ENCODE data around the gene SLF2. TPM values are rescaled to one million over a fixed set of nuclear protein-coding genes. Genes with fewer than 3 reads are reported as not detected.

SLF2 gene
- total RNA-seq, 2 experiments from 2014 or later: 29.3 to 30.3 TPM

GRCh38 chr10:100939763-100940344 is 27.1 kb downstream of the SLF2 start:
- Mint-ChIP-seq H3K36me3 (ENCODE audit: low read depth) (peaks cover 25% of the 10 kb centered on the region), H3K27me3 (ENCODE audit: low read depth) (no peaks in the 10 kb centered on the region), H3K4me3 (no peak overlapping the region), H3K27ac (no peak overlapping the region), H3K4me1 (ENCODE audit: low read depth) (peaks cover 21% of the 10 kb centered on the region), H3K9me3 (no peaks in the 10 kb centered on the region)
- intact Hi-C loops (cut with micrococcal nuclease): loop anchor here (5.0 kb wide), 1 partner anchor 403 kb away; the partner anchor contains the start of gene HIF1AN
- no peak for DNase-seq
- CTCF ChIA-PET: interaction anchor here (0.9 kb wide), 1 partner anchor 15 kb away, joined by 3 read pairs; no protein-coding TSS in a partner anchor

GRCh38 chr10:100942229-100942628 is 29.5 kb downstream of the SLF2 start:
- no peak for DNase-seq
- peaks cover 21% of the 10 kb centered on the region for H3K4me1 Mint-ChIP-seq (ENCODE audit: low read depth)
- H3K4me3 Mint-ChIP-seq: no peak overlapping the region
- peaks cover 38% of the 10 kb centered on the region for H3K36me3 Mint-ChIP-seq (ENCODE audit: low read depth)
- CTCF ChIA-PET: no interaction called here
- H3K9me3 Mint-ChIP-seq: no peaks in the 10 kb centered on the region
- intact Hi-C loops (cut with micrococcal nuclease): loop anchor here (5.0 kb wide), 1 partner anchor 405 kb away; the partner anchor contains the start of gene HIF1AN
- H3K27me3 Mint-ChIP-seq (ENCODE audit: low read depth): no peaks in the 10 kb centered on the region
- no peak overlapping the region for H3K27ac Mint-ChIP-seq

- no peak overlapping the region for H3K4me3 Mint-ChIP-seq
- CTCF ChIA-PET: interaction anchor here (0.7 to 0.9 kb wide), 2 partner anchors 13 to 31 kb away, joined by 3 to 4 read pairs; partner anchors contain the start of gene SLF2
- intact Hi-C loops (cut with micrococcal nuclease): loop anchor here (5.0 kb wide), 1 partner anchor 406 kb away; the partner anchor contains the start of gene HIF1AN
These were observed 30.7 kb downstream of the SLF2 start for GRCh38 chr10:100943508-100943907.

GRCh38 chr10:100945754-100946153 is 33.0 kb downstream of the SLF2 start:
- H3K9me3 Mint-ChIP-seq: no peaks in the 10 kb centered on the region
- CTCF ChIA-PET: no interaction called here

More at GRCh38 chr10:100943508-100943907, 30.7 kb downstream of the SLF2 start:
- Mint-ChIP-seq H3K36me3 (ENCODE audit: low read depth) (peaks cover 36% of the 10 kb centered on the region), H3K27ac (peak overlapping the region; percentile 78), H3K9me3 (no peaks in the 10 kb centered on the region), H3K27me3 (ENCODE audit: low read depth) (no peaks in the 10 kb centered on the region), H3K4me1 (ENCODE audit: low read depth) (peaks cover 21% of the 10 kb centered on the region)
- DNase-seq: no peak

GRCh38 chr10:100948916-100949315 is 36.2 kb downstream of the SLF2 start:
- CTCF ChIA-PET: no interaction called here
- intact Hi-C loops (cut with micrococcal nuclease): no loop called here
- H3K9me3 Mint-ChIP-seq: no peaks in the 10 kb centered on the region
- H3K4me1 Mint-ChIP-seq (ENCODE audit: low read depth): peaks cover 6% of the 10 kb centered on the region
- peaks cover 35% of the 10 kb centered on the region for H3K36me3 Mint-ChIP-seq (ENCODE audit: low read depth)
- no peak for DNase-seq
- H3K27ac Mint-ChIP-seq: no peak overlapping the region
- H3K27me3 Mint-ChIP-seq (ENCODE audit: low read depth): no peaks in the 10 kb centered on the region
- H3K4me3 Mint-ChIP-seq: no peak overlapping the region

More at GRCh38 chr10:100945754-100946153, 33.0 kb downstream of the SLF2 start:
- no peak for DNase-seq
- intact Hi-C loops (cut with micrococcal nuclease): no loop called here
- H3K27ac Mint-ChIP-seq: no peak overlapping the region
- no peak overlapping the region for H3K4me3 Mint-ChIP-seq
- no peaks in the 10 kb centered on the region for H3K27me3 Mint-ChIP-seq (ENCODE audit: low read depth)
- H3K36me3 Mint-ChIP-seq (ENCODE audit: low read depth): peaks cover 42% of the 10 kb centered on the region
- peaks cover 21% of the 10 kb centered on the region for H3K4me1 Mint-ChIP-seq (ENCODE audit: low read depth)

- intact Hi-C loops (cut with micrococcal nuclease): no loop called here
- DNase-seq: no peak
- CTCF ChIA-PET: no interaction called here
- H3K4me3 Mint-ChIP-seq: no peak overlapping the region
- H3K27me3 Mint-ChIP-seq (ENCODE audit: low read depth): no peaks in the 10 kb centered on the region
- no peaks in the 10 kb centered on the region for H3K9me3 Mint-ChIP-seq
- no peak overlapping the region for H3K27ac Mint-ChIP-seq
- peaks cover 24% of the 10 kb centered on the region for H3K36me3 Mint-ChIP-seq (ENCODE audit: low read depth)
- H3K4me1 Mint-ChIP-seq (ENCODE audit: low read depth): peaks cover 9% of the 10 kb centered on the region
These were observed 47.5 kb downstream of the SLF2 start for GRCh38 chr10:100960251-100960650.

- intact Hi-C loops (cut with micrococcal nuclease): no loop called here
- Mint-ChIP-seq H3K4me1 (ENCODE audit: low read depth) (no peaks in the 10 kb centered on the region), H3K27ac (no peak overlapping the region), H3K4me3 (no peak overlapping the region), H3K36me3 (ENCODE audit: low read depth) (peaks cover 24% of the 10 kb centered on the region), H3K9me3 (no peaks in the 10 kb centered on the region), H3K27me3 (ENCODE audit: low read depth) (no peaks in the 10 kb centered on the region)
- CTCF ChIA-PET: interaction anchor here (0.9 kb wide), 1 partner anchor 402 kb away, joined by 3 read pairs; no protein-coding TSS in a partner anchor
- DNase-seq: no peak
These were observed 49.8 kb downstream of the SLF2 start for GRCh38 chr10:100962351-100963080.

GRCh38 chr10:100963826-100964225 is 51.1 kb downstream of the SLF2 start:
- H3K9me3 Mint-ChIP-seq: no peaks in the 10 kb centered on the region
- intact Hi-C loops (cut with micrococcal nuclease): no loop called here
- no peaks in the 10 kb centered on the region for H3K27me3 Mint-ChIP-seq (ENCODE audit: low read depth)
- H3K27ac Mint-ChIP-seq: no peak overlapping the region
- peaks cover 21% of the 10 kb centered on the region for H3K36me3 Mint-ChIP-seq (ENCODE audit: low read depth)
- DNase-seq: no peak
- CTCF ChIA-PET: interaction anchor here (4.3 kb wide), 1 partner anchor 34 kb away, joined by 12 read pairs; no protein-coding TSS in a partner anchor
- peaks cover 4% of the 10 kb centered on the region for H3K4me1 Mint-ChIP-seq (ENCODE audit: low read depth)
- H3K4me3 Mint-ChIP-seq: no peak overlapping the region

GRCh38 chr10:100965820-100966219 is 53.1 kb downstream of the SLF2 start:
- intact Hi-C loops (cut with micrococcal nuclease): loop anchor here (5.0 kb wide), 1 partner anchor 46 kb away; no protein-coding TSS in a partner anchor
- peaks cover 8% of the 10 kb centered on the region for H3K4me1 Mint-ChIP-seq (ENCODE audit: low read depth)
- CTCF ChIA-PET: interaction anchor here (1.2 to 4.3 kb wide), 3 partner anchors 11 to 49 kb away, joined by 3 to 12 read pairs (median 5); no protein-coding TSS in a partner anchor
- no peak overlapping the region for H3K4me3 Mint-ChIP-seq
- H3K27ac Mint-ChIP-seq: no peak overlapping the region
- DNase-seq: no peak
- H3K36me3 Mint-ChIP-seq (ENCODE audit: low read depth): peaks cover 9% of the 10 kb centered on the region
- no peaks in the 10 kb centered on the region for H3K27me3 Mint-ChIP-seq (ENCODE audit: low read depth)
- H3K9me3 Mint-ChIP-seq: no peaks in the 10 kb centered on the region

- Mint-ChIP-seq H3K4me1 (ENCODE audit: low read depth) (peaks cover 8% of the 10 kb centered on the region), H3K27me3 (ENCODE audit: low read depth) (no peaks in the 10 kb centered on the region), H3K36me3 (ENCODE audit: low read depth) (peaks cover 5% of the 10 kb centered on the region), H3K27ac (no peak overlapping the region), H3K9me3 (no peaks in the 10 kb centered on the region), H3K4me3 (no peak overlapping the region)
- intact Hi-C loops (cut with micrococcal nuclease): loop anchor here (5.0 kb wide), 1 partner anchor 45 kb away; no protein-coding TSS in a partner anchor
- CTCF ChIA-PET: interaction anchor here (0.6 to 4.3 kb wide), 5 partner anchors 9 to 1198 kb away, joined by 3 to 12 read pairs (median 4); no protein-coding TSS in a partner anchor
- no peak for DNase-seq
These were observed 54.1 kb downstream of the SLF2 start for GRCh38 chr10:100966887-100967286.

- Mint-ChIP-seq H3K27ac (no peak overlapping the region), H3K9me3 (no peaks in the 10 kb centered on the region), H3K27me3 (ENCODE audit: low read depth) (no peaks in the 10 kb centered on the region), H3K4me1 (ENCODE audit: low read depth) (peaks cover 8% of the 10 kb centered on the region), H3K4me3 (no peak overlapping the region), H3K36me3 (ENCODE audit: low read depth) (peaks cover 3% of the 10 kb centered on the region)
- CTCF ChIA-PET: interaction anchor here (0.6 to 4.3 kb wide), 5 partner anchors 9 to 1198 kb away, joined by 3 to 12 read pairs (median 4); no protein-coding TSS in a partner anchor
- no peak for DNase-seq
- intact Hi-C loops (cut with micrococcal nuclease): loop anchor here (5.0 kb wide), 1 partner anchor 45 kb away; no protein-coding TSS in a partner anchor
These were observed 54.6 kb downstream of the SLF2 start for GRCh38 chr10:100967332-100967731.

GRCh38 chr10:100968062-100968736 is 55.4 kb downstream of the SLF2 start:
- H3K27me3 Mint-ChIP-seq (ENCODE audit: low read depth): no peaks in the 10 kb centered on the region
- H3K4me3 Mint-ChIP-seq: peak overlapping the region; percentile 59
- intact Hi-C loops (cut with micrococcal nuclease): loop anchor here (5.0 kb wide), 1 partner anchor 44 kb away; no protein-coding TSS in a partner anchor
- no peaks in the 10 kb centered on the region for H3K36me3 Mint-ChIP-seq (ENCODE audit: low read depth)
- peaks cover 8% of the 10 kb centered on the region for H3K4me1 Mint-ChIP-seq (ENCODE audit: low read depth)
- CTCF ChIA-PET: interaction anchor here (0.8 to 4.3 kb wide), 8 partner anchors 10 to 46 kb away, joined by 3 to 12 read pairs (median 4); no protein-coding TSS in a partner anchor
- H3K9me3 Mint-ChIP-seq: no peaks in the 10 kb centered on the region
- H3K27ac Mint-ChIP-seq: no peak overlapping the region
- DNase-seq: no peak
